ENCODE results near the gene PHB1. TPM values are rescaled to one million over a fixed set of nuclear protein-coding genes. Genes with fewer than 3 reads are reported as not detected.
"Not testable (repeated sequence)": the region's sequence is repeated elsewhere in the genome, so short reads cannot be mapped to it uniquely, and the experiment has no call there.

PHB1 gene
- total RNA-seq, 2 donors from 2014 or later, result 227 to 263 TPM

GRCh38 chr17:49390548-49391324, 23.9 kb downstream of the PHB1 start:
- no peaks in the 10 kb centered on the region for H3K9me3 ChIP-seq (ENCODE audit: control insufficient read depth, low read length)
- DNase-seq, result no peak
- no peak for TF ChIP-seq CTCF (conservative IDR thresholded peaks at IDR 0.05)
- no peak overlapping the region for H3K27ac ChIP-seq (ENCODE audit: low read depth, low read length)
- Mint-ChIP-seq H3K9me3 (no peaks in the 10 kb centered on the region), H3K27me3 (ENCODE audit: insufficient read depth) (no peaks in the 10 kb centered on the region), H3K27ac (no peak overlapping the region), H3K36me3 (ENCODE audit: low read depth) (no peaks in the 10 kb centered on the region), H3K4me3 (no peak overlapping the region), H3K4me1 (peaks cover 18% of the 10 kb centered on the region)
- WGBS, 2 experiments (ENCODE audit: insufficient coverage in 1 of 2, insufficient read length in 1 of 2), result 88 to 89% methylated on average over 4 to 9 of the region's 9 CpGs
- H3K9ac ChIP-seq (ENCODE audit: extremely low read depth, low read length, poor library complexity, severe bottlenecking), result no peak overlapping the region
- H3K4me3 ChIP-seq (ENCODE audit: low read length), result no peak overlapping the region
- H3K4me1 ChIP-seq (ENCODE audit: control insufficient read depth, insufficient read depth, low read length), result peaks cover 5% of the 10 kb centered on the region
- H3K27me3 ChIP-seq (ENCODE audit: control insufficient read depth, insufficient read depth, low read length, poor library complexity, severe bottlenecking), result no peaks in the 10 kb centered on the region
- no peaks in the 10 kb centered on the region for H3K36me3 ChIP-seq (ENCODE audit: control insufficient read depth, insufficient read depth, low read length)

GRCh38 chr17:49389514-49390347, 25.0 kb downstream of the PHB1 start:
- H3K9ac ChIP-seq (ENCODE audit: extremely low read depth, low read length, poor library complexity, severe bottlenecking); H3K9me3 ChIP-seq (ENCODE audit: control insufficient read depth, low read length); H3K4me3 Mint-ChIP-seq; H3K27ac ChIP-seq (ENCODE audit: low read depth, low read length); H3K9me3 Mint-ChIP-seq; H3K36me3 ChIP-seq (ENCODE audit: control insufficient read depth, insufficient read depth, low read length); H3K27me3 Mint-ChIP-seq (ENCODE audit: insufficient read depth); DNase-seq; H3K4me1 ChIP-seq (ENCODE audit: control insufficient read depth, insufficient read depth, low read length); H3K27ac Mint-ChIP-seq; H3K27me3 ChIP-seq (ENCODE audit: control insufficient read depth, insufficient read depth, low read length, poor library complexity, severe bottlenecking); H3K36me3 Mint-ChIP-seq (ENCODE audit: low read depth); H3K4me3 ChIP-seq (ENCODE audit: low read length): not testable (repeated sequence)
- 91 to 93% methylated on average over 7 to 12 of the region's 12 CpGs for WGBS, 2 experiments (ENCODE audit: insufficient coverage in 1 of 2, insufficient read length in 1 of 2)
- H3K4me1 Mint-ChIP-seq, result peaks cover 18% of the 10 kb centered on the region

- Mint-ChIP-seq H3K27me3 (ENCODE audit: insufficient read depth) (no peaks in the 10 kb centered on the region), H3K36me3 (ENCODE audit: low read depth) (no peaks in the 10 kb centered on the region), H3K4me1 (peaks cover 18% of the 10 kb centered on the region), H3K27ac (no peak overlapping the region), H3K9me3 (no peaks in the 10 kb centered on the region), H3K4me3 (no peak overlapping the region)
- no peak overlapping the region for H3K9ac ChIP-seq (ENCODE audit: extremely low read depth, low read length, poor library complexity, severe bottlenecking)
- no peaks in the 10 kb centered on the region for H3K36me3 ChIP-seq (ENCODE audit: control insufficient read depth, insufficient read depth, low read length)
- no peaks in the 10 kb centered on the region for H3K9me3 ChIP-seq (ENCODE audit: control insufficient read depth, low read length)
- H3K4me1 ChIP-seq (ENCODE audit: control insufficient read depth, insufficient read depth, low read length), result peaks cover 5% of the 10 kb centered on the region
- H3K4me3 ChIP-seq (ENCODE audit: low read length), result no peak overlapping the region
- DNase-seq, result no peak
- no peak for TF ChIP-seq CTCF (conservative IDR thresholded peaks at IDR 0.05)
- H3K27ac ChIP-seq (ENCODE audit: low read depth, low read length), result no peak overlapping the region
- WGBS, 2 experiments (ENCODE audit: insufficient coverage in 1 of 2, insufficient read length in 1 of 2), result 85 to 89% methylated on average over 5 to 8 of the region's 8 CpGs
- no peaks in the 10 kb centered on the region for H3K27me3 ChIP-seq (ENCODE audit: control insufficient read depth, insufficient read depth, low read length, poor library complexity, severe bottlenecking)
Observed at GRCh38 chr17:49388692-49389513, 25.8 kb downstream of the PHB1 start.

All from endodermal cell (in vitro differentiated cells).